ENCODE measurements around the gene DDRGK1. TPM values are rescaled to one million over a fixed set of nuclear protein-coding genes. Genes with fewer than 3 reads are reported as not detected.
"Not testable (repeated sequence)": the region's sequence is repeated elsewhere in the genome, so short reads cannot be mapped to it uniquely, and the experiment has no call there.

The DDRGK1 gene
- total and polyA plus RNA-seq, 7 donors = 16.8 to 86.1 (median 70.6) TPM

DNA sequence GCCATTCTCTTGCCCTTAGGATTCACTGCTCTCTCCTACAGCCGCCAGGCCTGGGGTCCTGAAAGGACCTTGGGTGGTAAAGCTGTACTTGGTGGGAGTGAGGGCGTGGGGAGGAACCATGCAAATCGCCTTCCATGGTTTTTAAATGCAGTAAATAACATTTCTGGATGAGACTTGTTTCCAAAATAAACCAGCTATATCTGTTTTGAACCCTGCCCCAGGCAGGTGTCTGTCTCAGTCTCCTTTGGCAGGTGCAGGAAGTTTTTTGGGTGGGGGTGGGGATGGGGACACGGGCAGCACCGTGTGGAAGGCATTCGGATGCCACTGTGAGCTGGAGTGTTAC is 19.1 kb upstream of the DDRGK1 start:
- Histone ChIP-seq H3K9me3 (no peaks in the 10 kb centered on the region), H3K36me3 (peaks cover 0 to 50% (median 6%) of the 10 kb centered on the region in 4 donors), H3K4me1 (peaks cover 0 to 2% (median 1%) of the 10 kb centered on the region in 4 donors), H3K27ac (no peak overlapping the region), H3K4me3 (no peak overlapping the region), H3K27me3 (no peaks in the 10 kb centered on the region)
- TF ChIP-seq POLR2AphosphoS5 (IDR thresholded peaks at IDR 0.05) = no peak
- TF ChIP-seq, protein P1, sequence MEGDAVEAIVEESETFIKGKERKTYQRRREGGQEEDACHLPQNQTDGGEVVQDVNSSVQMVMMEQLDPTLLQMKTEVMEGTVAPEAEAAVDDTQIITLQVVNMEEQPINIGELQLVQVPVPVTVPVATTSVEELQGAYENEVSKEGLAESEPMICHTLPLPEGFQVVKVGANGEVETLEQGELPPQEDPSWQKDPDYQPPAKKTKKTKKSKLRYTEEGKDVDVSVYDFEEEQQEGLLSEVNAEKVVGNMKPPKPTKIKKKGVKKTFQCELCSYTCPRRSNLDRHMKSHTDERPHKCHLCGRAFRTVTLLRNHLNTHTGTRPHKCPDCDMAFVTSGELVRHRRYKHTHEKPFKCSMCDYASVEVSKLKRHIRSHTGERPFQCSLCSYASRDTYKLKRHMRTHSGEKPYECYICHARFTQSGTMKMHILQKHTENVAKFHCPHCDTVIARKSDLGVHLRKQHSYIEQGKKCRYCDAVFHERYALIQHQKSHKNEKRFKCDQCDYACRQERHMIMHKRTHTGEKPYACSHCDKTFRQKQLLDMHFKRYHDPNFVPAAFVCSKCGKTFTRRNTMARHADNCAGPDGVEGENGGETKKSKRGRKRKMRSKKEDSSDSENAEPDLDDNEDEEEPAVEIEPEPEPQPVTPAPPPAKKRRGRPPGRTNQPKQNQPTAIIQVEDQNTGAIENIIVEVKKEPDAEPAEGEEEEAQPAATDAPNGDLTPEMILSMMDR (IDR thresholded peaks at IDR 0.05) = no peak
- TF ChIP-seq EP300 (IDR thresholded peaks at IDR 0.05) = no peak
- TF ChIP-seq POLR2A (IDR thresholded peaks at IDR 0.05) = no peak
- WGBS, 2 donors = 76% methylated on average over 6 of the region's 6 CpGs
- intact Hi-C loops (cut with DNase I) = no loop called here
- DNase-seq = no peak

DNA sequence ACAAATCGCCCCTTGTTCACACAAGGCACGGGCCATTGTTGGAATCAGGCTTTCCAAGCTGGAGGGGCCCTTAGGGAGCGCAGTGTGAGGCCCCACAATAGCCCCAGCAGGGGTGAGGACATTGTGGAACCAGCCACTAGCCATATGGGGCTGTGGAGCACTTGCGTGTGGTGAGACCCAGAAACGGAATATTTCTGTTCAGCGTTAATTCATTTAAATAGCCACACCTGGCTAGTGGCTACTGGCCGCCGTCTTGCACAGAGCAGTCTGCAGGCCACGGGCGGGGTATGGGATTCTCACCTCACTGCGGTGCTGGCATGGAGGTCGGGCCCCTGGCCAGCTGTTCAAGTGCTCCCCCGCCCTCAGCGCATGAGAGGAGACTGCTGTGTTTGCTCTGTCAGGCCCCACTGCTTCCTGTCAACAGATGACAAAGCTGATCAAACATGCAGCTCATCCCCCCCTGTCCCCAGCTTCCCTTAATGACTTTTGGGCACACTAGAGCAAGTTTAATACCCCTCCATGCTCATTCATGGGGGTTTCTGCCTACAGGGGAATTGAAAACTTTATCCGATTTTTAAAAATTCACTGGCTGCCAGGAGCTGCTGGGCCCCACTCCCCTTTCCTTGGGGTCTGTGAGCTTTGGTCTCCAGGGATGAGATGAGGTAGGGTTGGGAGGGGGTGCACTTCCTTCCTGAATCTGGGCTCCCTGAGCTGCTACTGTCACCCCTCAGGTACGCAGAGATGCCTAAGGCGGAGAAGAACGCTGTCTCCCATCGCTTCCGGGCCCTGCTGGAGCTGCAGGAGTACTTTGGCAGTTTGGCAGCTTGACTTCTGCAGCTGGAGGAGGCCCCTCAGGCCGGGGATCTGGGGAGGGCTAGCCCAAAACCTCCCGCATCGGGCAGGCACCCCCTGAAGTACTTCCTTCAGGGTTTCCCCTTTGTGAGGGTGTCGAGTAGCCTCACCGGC is 18.4 kb upstream of the DDRGK1 start:
- TF ChIP-seq POLR2AphosphoS5 (IDR thresholded peaks at IDR 0.05) (no peak), POLR2A (IDR thresholded peaks at IDR 0.05) (no peak), EP300 (IDR thresholded peaks at IDR 0.05) (no peak)
- TF ChIP-seq, protein P1 (IDR thresholded peaks at IDR 0.05) = no peak
- 53 to 70% methylated on average over 25 of the region's 25 CpGs for WGBS, 2 donors
- no peaks in the 10 kb centered on the region for H3K27me3 ChIP-seq
- intact Hi-C loops (cut with DNase I) = no loop called here
- no peak overlapping the region for H3K27ac ChIP-seq
- no peak overlapping the region for H3K4me3 ChIP-seq
- peaks cover 0 to 50% (median 6%) of the 10 kb centered on the region in 4 donors for H3K36me3 ChIP-seq
- H3K9me3 ChIP-seq = no peaks in the 10 kb centered on the region
- peaks cover 0 to 7% (median 6%) of the 10 kb centered on the region in 4 donors for H3K4me1 ChIP-seq
- no peak for DNase-seq

DNA sequence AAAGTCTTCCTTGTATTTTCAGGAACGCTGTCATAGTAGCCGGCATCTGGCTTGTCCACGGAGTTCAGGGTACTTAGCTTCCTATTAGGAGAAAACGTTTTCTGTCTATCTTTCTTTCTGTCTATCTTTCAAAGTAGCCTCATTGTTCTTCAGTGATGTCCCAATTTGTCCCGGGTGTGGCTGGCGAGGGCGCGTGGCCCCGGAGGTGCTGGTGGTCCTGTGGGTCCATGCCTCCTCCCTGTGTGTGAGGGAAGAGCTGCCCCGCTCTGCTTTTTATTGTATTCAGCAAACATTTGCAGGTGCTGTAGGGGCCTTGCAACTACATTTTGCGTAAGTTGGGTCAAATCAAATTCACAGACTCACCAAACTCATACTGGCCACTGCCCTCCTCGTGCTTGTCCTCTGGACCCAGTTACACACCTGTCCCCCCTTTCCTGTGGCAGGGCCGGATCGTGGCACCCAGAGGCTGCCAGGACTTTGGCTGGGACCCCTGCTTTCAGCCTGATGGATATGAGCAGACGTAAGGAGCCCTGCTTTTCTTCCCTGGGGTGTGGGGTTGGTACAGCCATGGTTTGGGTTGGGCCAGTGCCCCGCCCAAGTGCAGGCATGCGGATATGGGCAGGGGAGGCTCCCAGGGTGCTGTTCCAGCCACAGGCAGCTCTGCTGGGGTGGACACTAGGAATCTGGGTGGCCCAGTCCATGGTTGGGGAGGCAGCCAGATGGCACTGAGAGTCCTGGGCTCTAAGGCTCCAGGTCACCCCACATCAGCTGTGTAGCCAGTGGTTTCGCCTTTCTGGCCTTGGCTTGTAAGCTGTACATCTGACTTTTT is 17.1 kb upstream of the DDRGK1 start:
- H3K36me3 ChIP-seq = peaks cover 0 to 54% (median 8%) of the 10 kb centered on the region in 4 donors
- no peaks in the 10 kb centered on the region for H3K27me3 ChIP-seq
- intact Hi-C loops (cut with DNase I) = no loop called here
- H3K27ac ChIP-seq = no peak overlapping the region
- WGBS, 2 donors = 74 to 90% methylated on average over 18 of the region's 18 CpGs
- no peak for TF ChIP-seq POLR2A (IDR thresholded peaks at IDR 0.05)
- TF ChIP-seq POLR2AphosphoS5 (IDR thresholded peaks at IDR 0.05) = no peak
- TF ChIP-seq, protein P1 (IDR thresholded peaks at IDR 0.05) = no peak
- TF ChIP-seq EP300 (IDR thresholded peaks at IDR 0.05) = no peak
- H3K9me3 ChIP-seq = no peaks in the 10 kb centered on the region
- no peak overlapping the region for H3K4me3 ChIP-seq
- H3K4me1 ChIP-seq = peaks cover 0 to 7% (median 6%) of the 10 kb centered on the region in 4 donors
- no peak for DNase-seq

DNA sequence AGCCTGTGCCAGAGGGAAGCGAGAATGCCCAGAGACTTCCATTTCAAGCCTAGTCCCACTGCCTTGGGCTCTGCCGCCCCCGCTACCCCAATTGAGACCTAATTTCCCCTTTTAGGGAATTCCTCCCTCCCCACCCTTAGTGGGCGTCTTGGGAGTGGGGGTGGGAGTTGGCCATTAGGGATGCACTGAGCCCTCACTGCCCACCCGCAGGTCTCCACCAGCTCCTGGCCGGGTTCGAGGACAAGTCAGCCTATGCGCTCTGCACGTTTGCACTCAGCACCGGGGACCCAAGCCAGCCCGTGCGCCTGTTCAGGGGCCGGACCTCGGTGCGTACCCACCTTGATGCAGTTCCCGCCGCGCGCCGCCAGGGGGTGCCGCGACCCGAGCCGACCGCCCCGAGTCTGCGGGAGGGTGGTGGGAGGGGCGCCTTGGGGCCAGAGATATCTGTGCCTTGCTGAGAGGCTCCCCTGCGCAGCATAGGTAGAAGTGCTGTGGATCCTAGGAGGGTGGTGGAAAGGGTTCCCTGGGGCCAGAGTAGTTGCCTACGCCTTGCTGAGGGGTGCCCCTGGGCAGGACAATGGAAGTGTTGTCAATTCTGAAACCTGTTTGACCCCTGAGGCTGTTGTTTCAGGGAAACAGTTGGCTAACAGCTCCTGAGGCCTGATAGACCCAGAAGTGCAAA is 14.0 kb upstream of the DDRGK1 start:
- Histone ChIP-seq H3K9me3 (no peaks in the 10 kb centered on the region), H3K4me3 (no peak overlapping the region), H3K36me3 (peaks cover 0 to 61% (median 10%) of the 10 kb centered on the region in 4 donors), H3K27ac (no peak overlapping the region), H3K27me3 (no peaks in the 10 kb centered on the region), H3K4me1 (peaks cover 0 to 7% (median 6%) of the 10 kb centered on the region in 4 donors)
- TF ChIP-seq, protein P1 (IDR thresholded peaks at IDR 0.05) = peak; percentile 20 to 87 (median 70)
- TF ChIP-seq POLR2A (IDR thresholded peaks at IDR 0.05) = no peak
- no peak for TF ChIP-seq POLR2AphosphoS5 (IDR thresholded peaks at IDR 0.05)
- no peak for DNase-seq
- WGBS, 2 donors = 18 to 22% methylated on average over 30 of the region's 30 CpGs
- intact Hi-C loops (cut with DNase I) = no loop called here

- H3K36me3 ChIP-seq = peaks cover 0 to 36% (median 6%) of the 10 kb centered on the region in 4 donors
- 93 to 96% methylated on average over 7 of the region's 7 CpGs for WGBS, 2 donors
- H3K9me3 ChIP-seq; H3K27me3 ChIP-seq; H3K4me1 ChIP-seq; H3K4me3 ChIP-seq; DNase-seq; intact Hi-C loops (cut with DNase I); H3K27ac ChIP-seq: not testable (repeated sequence)
Measured at GRCh38 chr20:3215359-3215917, 11.0 kb upstream of the DDRGK1 start.
